Measurements from ENCODE around the gene ZNF260. TPM values are rescaled to one million over a fixed set of nuclear protein-coding genes. Genes with fewer than 3 reads are reported as not detected.
"Not testable (repeated sequence)": the region's sequence is repeated elsewhere in the genome, so short reads cannot be mapped to it uniquely, and the experiment has no call there.

The ZNF260 gene
- total RNA-seq, 1 donor from 2014 or later, result 22.4 TPM

GRCh38 chr19:36514012-36514612 is 14.0 kb downstream of the ZNF260 start:
- Mint-ChIP-seq H3K4me3 (ENCODE audit: unreplicated experiment) (no peak overlapping the region), H3K9me3 (ENCODE audit: unreplicated experiment) (peaks cover 33% of the 10 kb centered on the region), H3K27ac (ENCODE audit: unreplicated experiment) (no peak overlapping the region), H3K36me3 (ENCODE audit: unreplicated experiment) (peaks cover 71% of the 10 kb centered on the region), H3K27me3 (ENCODE audit: unreplicated experiment) (peaks cover 2% of the 10 kb centered on the region), H3K4me1 (ENCODE audit: low read depth, unreplicated experiment) (no peaks in the 10 kb centered on the region)
- TF ChIP-seq, protein P1, sequence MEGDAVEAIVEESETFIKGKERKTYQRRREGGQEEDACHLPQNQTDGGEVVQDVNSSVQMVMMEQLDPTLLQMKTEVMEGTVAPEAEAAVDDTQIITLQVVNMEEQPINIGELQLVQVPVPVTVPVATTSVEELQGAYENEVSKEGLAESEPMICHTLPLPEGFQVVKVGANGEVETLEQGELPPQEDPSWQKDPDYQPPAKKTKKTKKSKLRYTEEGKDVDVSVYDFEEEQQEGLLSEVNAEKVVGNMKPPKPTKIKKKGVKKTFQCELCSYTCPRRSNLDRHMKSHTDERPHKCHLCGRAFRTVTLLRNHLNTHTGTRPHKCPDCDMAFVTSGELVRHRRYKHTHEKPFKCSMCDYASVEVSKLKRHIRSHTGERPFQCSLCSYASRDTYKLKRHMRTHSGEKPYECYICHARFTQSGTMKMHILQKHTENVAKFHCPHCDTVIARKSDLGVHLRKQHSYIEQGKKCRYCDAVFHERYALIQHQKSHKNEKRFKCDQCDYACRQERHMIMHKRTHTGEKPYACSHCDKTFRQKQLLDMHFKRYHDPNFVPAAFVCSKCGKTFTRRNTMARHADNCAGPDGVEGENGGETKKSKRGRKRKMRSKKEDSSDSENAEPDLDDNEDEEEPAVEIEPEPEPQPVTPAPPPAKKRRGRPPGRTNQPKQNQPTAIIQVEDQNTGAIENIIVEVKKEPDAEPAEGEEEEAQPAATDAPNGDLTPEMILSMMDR (IDR thresholded peaks at IDR 0.05; ENCODE audit: partially characterized antibody, unreplicated experiment), result no peak
- no peak for DNase-seq

DNA sequence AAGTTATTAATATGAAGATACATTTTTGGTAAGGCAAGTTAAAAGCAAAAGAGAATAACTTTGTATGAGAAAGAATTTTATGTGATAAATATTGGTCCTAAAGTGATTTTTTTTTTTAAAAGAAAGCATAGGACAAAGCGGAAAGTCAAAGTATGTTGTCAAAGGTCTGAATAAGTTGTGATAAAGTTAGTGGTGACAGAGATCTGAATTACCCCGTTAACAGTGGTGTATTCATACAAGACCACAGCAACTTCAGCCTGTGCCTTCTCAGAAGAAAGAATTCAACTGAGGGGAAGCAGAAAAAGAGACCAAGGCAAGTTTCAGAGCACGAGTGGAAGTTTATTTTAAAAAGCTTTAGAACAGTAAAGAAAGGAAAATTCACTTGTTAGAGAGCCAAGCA is 19.7 kb downstream of the ZNF260 start:
- Mint-ChIP-seq H3K4me1 (ENCODE audit: low read depth, unreplicated experiment) (no peaks in the 10 kb centered on the region), H3K27me3 (ENCODE audit: unreplicated experiment) (peaks cover 2% of the 10 kb centered on the region), H3K27ac (ENCODE audit: unreplicated experiment) (no peak overlapping the region), H3K9me3 (ENCODE audit: unreplicated experiment) (peaks cover 22% of the 10 kb centered on the region), H3K36me3 (ENCODE audit: unreplicated experiment) (peaks cover 25% of the 10 kb centered on the region), H3K4me3 (ENCODE audit: unreplicated experiment) (no peak overlapping the region)
- TF ChIP-seq, protein P1 (IDR thresholded peaks at IDR 0.05; ENCODE audit: partially characterized antibody, unreplicated experiment), result no peak
- no peak for DNase-seq

DNA sequence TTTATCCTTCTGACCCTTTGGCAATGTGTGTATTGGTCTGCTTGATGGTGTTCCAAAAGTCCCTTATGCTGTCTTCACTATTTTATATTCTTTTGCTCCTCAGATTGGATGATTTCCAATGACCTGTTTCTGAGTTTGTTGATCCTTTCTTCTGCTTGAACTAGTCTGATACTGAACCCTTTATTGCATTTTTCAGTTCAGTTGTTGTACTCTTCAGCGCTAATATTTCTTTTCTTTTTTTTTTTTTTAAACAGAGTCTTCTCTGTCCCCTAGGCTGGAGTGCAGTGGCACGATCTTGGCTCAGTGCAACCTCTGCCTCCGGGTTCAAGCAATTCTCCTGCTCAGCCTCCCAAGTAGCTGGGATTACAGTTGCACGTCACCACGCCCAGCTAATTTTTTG is 26.1 kb downstream of the ZNF260 start:
- Mint-ChIP-seq H3K9me3 (ENCODE audit: unreplicated experiment) (peaks cover 10% of the 10 kb centered on the region), H3K27ac (ENCODE audit: unreplicated experiment) (no peak overlapping the region), H3K4me3 (ENCODE audit: unreplicated experiment) (no peak overlapping the region), H3K36me3 (ENCODE audit: unreplicated experiment) (peaks cover 18% of the 10 kb centered on the region), H3K27me3 (ENCODE audit: unreplicated experiment) (peaks cover 2% of the 10 kb centered on the region), H3K4me1 (ENCODE audit: low read depth, unreplicated experiment) (no peaks in the 10 kb centered on the region)
- TF ChIP-seq, protein P1 (IDR thresholded peaks at IDR 0.05; ENCODE audit: partially characterized antibody, unreplicated experiment), result no peak
- DNase-seq, result no peak

- H3K4me1 Mint-ChIP-seq (ENCODE audit: low read depth, unreplicated experiment), result no peaks in the 10 kb centered on the region
- H3K36me3 Mint-ChIP-seq (ENCODE audit: unreplicated experiment), result peaks cover 21% of the 10 kb centered on the region
- H3K27ac Mint-ChIP-seq (ENCODE audit: unreplicated experiment), result no peak overlapping the region
- H3K9me3 Mint-ChIP-seq (ENCODE audit: unreplicated experiment), result peaks cover 7% of the 10 kb centered on the region
- peaks cover 1% of the 10 kb centered on the region for H3K27me3 Mint-ChIP-seq (ENCODE audit: unreplicated experiment)
- DNase-seq, result no peak
- TF ChIP-seq, protein P1 (IDR thresholded peaks at IDR 0.05; ENCODE audit: partially characterized antibody, unreplicated experiment), result no peak
- no peak overlapping the region for H3K4me3 Mint-ChIP-seq (ENCODE audit: unreplicated experiment)
Measured at GRCh38 chr19:36497001-36497400, 31.1 kb downstream of the ZNF260 start.

- peaks cover 29% of the 10 kb centered on the region for H3K9me3 Mint-ChIP-seq (ENCODE audit: unreplicated experiment)
- TF ChIP-seq, protein P1 (IDR thresholded peaks at IDR 0.05; ENCODE audit: partially characterized antibody, unreplicated experiment), result peak; percentile 29
- DNase-seq, result peak; percentile 58
- H3K4me1 Mint-ChIP-seq (ENCODE audit: low read depth, unreplicated experiment); H3K27ac Mint-ChIP-seq (ENCODE audit: unreplicated experiment); H3K4me3 Mint-ChIP-seq (ENCODE audit: unreplicated experiment): not testable (repeated sequence)
- H3K36me3 Mint-ChIP-seq (ENCODE audit: unreplicated experiment), result peaks cover 18% of the 10 kb centered on the region
- peaks cover 15% of the 10 kb centered on the region for H3K27me3 Mint-ChIP-seq (ENCODE audit: unreplicated experiment)
Measured at GRCh38 chr19:36492689-36493453, 35.2 kb downstream of the ZNF260 start.

DNA sequence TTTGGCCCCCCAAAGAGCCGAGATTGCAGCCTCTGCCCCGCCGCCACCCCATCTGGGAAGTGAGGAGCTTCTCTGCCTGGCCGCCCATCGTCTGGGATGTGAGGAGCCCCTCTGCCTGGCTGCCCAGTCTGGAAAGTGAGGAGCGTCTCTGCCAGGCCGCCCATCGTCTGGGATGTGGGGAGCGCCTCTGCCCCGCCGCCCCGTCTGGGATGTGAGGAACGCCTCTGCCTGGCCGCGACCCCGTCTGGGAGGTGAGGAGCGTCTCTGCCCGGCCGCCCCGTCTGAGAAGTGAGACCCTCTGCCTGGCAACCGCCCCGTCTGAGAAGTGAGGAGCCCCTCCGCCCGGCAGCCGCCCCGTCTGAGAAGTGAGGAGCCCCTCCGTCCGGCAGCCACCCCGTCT is 37.2 kb downstream of the ZNF260 start:
- not testable (repeated sequence) for H3K4me3 Mint-ChIP-seq (ENCODE audit: unreplicated experiment); H3K4me1 Mint-ChIP-seq (ENCODE audit: low read depth, unreplicated experiment); H3K27ac Mint-ChIP-seq (ENCODE audit: unreplicated experiment); DNase-seq
- H3K36me3 Mint-ChIP-seq (ENCODE audit: unreplicated experiment), result peaks cover 14% of the 10 kb centered on the region
- H3K9me3 Mint-ChIP-seq (ENCODE audit: unreplicated experiment), result peaks cover 28% of the 10 kb centered on the region
- peaks cover 15% of the 10 kb centered on the region for H3K27me3 Mint-ChIP-seq (ENCODE audit: unreplicated experiment)
